GM18907 (cell line): ENCODE data around the gene VPREB3.
A peak's percentile ranks its signal among the peaks of the same experiment; 100 is the strongest.
"Not testable (repeated sequence)": the region's sequence is repeated elsewhere in the genome, so short reads cannot be mapped to it uniquely, and the experiment has no call there.

ENCODE experiments used
- ATAC-seq: cut with Tn5 transposase; IDR thresholded peaks from one replicate; pipeline ENCODE4 v1.9.1; 2021; ENCODE audit warnings: mild to moderate bottlenecking, moderate library complexity; ENCODE audit not compliant: unreplicated experiment

VPREB3 gene

DNA sequence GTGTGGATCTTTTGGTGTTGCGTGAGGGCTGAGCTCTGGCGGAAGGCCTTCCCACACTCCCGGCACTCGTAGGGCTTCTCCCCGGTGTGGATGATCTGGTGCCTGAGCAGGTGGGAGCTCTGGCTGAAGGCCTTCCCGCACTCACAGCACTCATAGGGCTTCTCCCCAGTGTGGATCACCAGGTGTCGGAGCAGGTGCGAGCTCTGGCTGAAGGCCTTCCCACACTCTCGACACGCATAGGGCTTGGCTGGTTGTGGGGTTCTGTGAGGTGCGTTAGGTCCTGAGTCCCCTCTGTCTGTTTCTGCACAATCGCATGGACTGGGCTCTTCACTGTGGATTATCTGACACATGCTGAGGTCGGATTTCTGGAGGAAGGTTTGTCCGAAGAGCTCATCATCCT, 9.7 kb downstream of the VPREB3 start:
- ATAC-seq: no peak

DNA sequence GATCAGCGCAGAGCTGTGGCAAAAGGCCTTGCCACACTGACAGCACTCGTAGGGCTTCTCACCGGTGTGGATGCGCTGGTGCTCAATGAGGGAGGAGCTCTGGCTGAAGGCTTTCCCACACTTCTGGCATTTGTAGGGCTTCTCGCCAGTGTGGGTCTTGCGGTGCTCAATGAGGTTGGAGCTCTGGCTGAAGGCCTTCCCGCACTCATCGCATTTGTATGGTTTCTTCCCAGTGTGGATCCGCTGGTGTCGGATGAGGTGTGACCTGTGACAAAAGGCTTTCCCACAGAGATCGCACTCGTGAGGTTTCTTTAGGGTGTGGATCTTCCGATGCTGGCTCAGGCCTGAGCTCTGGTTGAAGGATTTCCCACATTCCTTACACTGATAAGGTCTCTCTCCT, 10.2 kb downstream of the VPREB3 start:
- ATAC-seq: no peak

- no peak for ATAC-seq
These were observed 10.9 kb downstream of the VPREB3 start for GRCh38 chr22:23743303-23743705.

DNA sequence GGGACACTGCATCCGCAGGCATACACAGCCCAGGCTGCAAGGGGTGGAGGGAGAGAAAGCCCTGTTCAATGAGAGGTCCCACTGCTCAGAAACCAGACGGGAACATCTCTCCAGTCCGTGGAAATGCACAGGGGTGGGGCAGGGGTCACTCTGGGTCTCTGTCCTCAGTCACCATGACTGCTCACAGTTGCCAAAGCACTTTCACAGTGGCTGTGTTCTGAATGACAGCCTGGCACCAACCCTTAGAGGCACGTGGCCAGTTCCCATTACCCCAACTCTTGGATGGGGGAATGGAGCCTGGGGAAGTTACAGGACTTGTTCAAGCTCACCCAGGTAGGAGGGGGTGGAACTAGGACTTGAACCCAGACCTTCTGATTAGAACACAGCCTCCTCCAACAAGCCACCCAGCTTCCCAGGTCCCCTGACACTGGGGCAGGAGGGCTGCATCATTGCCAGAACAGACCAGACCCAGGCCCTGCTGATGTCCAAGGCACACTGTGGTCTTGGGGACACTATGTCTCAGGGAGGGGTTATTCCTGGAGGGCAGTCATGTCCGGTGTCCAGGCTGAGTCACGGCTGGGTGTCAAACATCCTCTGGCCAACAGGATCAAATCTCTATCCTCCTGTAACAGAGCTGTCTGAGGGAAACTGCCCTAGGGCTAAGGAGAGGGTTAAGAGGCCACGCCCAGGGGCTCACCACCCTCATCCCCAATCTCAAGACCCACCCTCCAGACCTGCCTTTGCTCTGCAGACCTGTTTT, 11.5 kb downstream of the VPREB3 start:
- ATAC-seq: no peak

GRCh38 chr22:23737696-23738095, 16.5 kb downstream of the VPREB3 start:
- no peak for ATAC-seq

DNA sequence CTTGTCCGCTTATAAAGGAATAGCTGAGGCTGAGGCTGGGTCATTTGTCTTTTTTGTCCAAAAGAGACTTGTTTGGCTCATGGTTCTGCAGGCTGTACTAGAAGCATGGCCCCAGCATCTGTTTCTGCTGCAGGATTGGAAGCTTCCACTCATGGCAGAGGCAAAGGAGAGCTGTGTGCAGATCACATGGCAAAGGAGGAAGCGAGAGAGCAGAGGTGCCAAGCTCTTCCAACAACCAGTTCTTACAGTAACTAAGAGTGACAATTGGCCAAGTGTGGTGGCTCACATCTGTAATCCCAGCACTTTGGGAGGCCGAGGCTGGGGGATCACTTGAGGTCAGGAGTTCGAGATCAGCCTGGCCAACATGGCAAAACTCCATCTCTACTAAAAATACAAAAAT, 26.1 kb downstream of the VPREB3 start:
- ATAC-seq: not testable (repeated sequence)

DNA sequence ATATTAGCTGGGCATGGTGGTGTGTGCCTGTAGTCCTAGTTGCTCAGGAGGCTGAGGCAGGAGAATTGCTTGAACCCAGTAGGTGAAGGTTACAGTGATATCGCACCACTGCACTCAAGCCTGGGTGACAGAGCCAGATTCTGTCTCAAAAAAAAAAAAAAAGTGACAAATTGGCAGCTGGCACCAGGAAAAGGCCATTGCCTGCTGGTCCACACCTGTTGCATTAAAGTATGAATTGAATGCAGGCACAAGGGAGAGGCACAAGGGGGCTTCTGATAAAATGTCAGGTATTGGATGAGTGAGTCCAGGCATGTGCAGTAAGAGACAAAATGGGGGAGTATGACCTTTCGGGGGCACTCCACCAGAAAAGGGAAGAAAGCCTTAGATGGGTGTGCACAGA, 31.5 kb downstream of the VPREB3 start:
- no peak for ATAC-seq

DNA sequence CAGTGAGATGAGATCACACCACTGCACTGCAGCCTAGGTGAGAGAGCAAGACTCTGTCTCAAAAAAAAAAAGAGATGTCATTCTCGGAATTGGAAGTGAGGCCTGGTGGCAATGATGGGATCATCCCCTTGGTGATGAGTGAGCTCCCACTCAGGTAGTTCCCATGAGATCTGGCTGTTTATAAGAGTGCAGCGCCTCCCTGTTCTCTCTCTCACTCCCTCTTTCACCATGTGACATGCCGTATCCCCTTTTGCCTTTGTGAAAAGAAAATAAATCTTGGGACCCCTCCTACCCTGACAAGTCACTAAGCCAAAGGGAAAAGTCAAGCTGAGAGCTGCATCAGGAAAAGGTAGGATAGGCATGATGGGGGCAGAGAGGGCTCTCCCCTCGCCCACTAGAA, 32.1 kb downstream of the VPREB3 start:
- no peak for ATAC-seq

- no peak for ATAC-seq
These were observed 33.4 kb downstream of the VPREB3 start for GRCh38 chr22:23720855-23721254.

GRCh38 chr22:23718371-23719165, 35.7 kb downstream of the VPREB3 start:
- no peak for ATAC-seq

DNA sequence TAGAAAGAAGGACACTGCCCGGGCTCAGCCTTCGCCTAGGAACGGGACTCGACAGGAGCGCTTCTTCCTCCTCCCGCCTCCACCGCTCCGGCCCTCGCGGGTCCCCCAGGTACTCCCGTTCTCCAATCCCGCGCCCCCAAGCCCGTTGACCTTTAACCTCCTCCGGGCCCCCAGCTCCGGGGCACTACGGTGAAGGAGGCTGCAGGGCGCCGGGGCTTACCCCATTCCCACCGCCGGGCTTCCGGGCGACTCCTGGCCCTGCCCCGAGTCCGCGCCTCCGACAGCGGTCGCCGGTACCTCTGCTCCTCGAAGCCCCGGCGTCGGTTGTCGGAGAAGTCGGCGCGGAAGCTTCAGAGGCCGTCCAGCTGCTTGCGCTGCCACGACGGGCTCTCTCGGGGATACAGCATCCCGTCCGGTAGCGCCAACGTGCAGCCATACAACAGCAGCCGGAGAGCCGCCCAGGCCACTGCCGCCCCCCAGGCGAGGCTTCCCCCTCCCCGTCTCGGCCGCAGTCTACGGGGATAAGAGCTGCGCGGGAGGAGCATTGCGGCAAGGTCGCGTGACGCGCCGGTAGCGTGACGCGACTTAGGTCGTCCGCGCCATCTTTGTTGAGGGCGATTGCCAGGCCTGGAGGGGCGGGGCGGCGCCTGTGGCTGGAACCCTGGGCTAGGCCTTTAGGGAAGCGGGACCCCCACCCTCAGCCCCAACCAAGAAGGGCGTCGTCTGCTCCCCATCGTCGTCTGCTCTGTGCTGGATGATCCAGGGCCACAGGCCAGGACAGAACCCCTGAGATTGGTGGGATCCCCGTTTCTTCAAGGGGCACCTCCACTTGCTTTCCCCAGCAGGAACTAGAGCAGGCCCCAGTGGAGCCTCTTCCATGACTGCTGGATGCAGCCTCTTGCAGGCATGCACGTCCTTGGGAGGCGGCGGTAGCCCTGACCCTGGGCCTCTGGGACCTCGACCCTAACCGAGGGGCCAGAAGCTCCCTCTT, 37.1 kb downstream of the VPREB3 start:
- peak; percentile 87 for ATAC-seq

DNA sequence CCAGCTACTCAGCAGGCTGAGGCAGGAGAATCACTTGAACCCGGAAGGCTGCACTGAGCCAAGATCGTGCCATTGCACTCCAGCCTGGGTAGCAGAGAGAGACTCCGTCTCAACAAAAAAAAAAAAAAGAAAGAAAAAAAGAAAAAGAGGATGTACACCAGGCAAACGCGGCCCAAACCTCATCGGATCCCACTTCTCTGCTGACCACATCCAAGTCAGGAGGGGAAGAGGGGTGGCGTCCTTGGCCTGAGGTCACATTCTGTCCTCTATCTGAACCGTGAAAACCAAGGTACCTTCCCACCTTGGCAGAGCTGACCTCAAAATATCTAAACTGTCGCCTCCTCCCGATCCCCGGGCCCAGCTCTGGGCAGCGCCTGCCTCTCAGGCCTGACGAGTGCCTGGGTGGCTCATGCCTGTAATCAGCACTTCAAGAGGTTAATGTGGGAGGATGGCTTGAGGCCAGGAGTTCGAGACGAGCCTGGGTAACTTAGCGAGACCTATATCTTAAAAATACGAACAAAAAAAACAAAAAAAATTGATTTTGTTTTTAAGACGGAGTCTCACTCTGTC, 38.3 kb downstream of the VPREB3 start:
- no peak for ATAC-seq

GRCh38 chr22:23714596-23715578, 39.3 kb downstream of the VPREB3 start:
- no peak for ATAC-seq

DNA sequence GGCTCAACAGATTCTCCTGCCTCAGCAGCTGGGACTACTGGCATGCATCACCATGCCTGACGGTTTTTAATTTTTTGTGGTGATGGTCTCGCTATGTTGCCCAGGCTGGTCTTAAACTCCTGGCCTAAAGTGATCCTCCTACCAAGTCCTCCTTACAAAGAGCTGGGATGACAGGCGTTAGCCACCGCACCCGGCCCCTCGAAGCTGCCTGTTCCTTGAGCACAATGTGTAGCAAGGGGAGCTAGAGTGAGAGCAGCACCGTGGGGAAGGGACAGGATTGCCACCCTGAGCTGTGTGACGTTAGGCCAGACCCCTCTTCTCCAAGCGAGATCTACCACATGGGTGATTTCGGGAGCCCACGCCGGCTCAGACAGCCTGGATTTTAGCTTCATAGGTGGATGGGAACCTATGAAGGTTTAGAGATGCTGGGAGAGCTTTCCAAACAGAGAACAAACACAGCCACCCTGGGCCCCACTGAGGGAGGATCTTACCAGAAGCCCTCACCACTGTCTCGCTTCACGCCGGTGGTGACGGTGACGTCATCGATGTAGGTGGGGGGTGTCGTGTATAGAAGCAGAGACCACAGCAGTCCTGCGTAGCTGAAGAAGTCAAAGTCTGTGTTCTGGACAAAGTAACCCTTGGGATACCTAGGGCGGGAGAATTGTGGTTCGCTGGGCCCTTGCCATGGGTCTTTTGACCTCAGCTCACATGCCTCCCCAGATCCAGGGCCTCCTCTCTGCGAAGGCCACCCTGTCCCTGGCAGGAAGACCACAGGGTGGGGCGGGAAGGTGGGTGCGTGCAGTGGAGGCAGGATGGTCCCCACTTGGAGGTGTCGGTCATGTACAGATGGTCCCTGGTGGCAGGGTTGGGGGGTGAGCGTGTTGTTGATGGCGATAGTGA, 40.3 kb downstream of the VPREB3 start:
- ATAC-seq: no peak

DNA sequence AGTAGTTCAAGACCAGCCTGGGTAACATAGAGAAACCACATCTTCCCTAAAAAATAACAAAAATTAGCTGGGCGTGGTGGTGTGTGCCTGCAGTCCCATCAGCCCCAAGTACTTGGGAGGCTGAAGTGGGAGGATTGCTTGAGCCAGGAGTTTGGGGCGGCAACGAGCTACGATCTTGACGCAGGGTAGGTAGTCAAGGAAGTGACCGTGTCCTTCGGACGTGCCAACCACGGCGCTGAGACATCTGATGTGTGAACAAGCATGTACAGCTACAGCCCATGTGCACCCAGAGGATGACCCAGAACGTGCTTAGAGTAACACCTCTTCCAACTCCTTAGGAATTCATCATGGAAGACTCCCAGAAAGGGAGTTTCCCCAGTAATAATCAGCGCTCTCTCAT, 42.0 kb downstream of the VPREB3 start:
- ATAC-seq: no peak

DNA sequence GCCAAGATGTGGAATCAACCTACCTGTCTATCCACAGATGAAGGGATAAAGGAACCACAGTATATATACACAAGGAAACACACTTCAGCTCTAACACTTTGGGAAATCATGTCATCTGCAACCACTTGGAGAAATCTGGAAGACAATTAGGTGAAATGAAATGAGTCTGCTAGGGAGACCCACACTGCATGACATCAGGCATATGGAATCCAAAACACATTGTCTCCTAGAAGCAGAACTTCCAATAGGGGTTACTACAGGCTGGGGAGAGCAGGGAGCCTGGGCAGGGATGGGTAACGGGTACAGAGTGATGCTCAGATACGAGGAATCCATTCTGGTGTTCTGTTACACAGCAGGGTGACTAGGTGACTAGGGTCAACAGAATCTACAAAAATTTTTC, 45.1 kb downstream of the VPREB3 start:
- ATAC-seq: no peak

DNA sequence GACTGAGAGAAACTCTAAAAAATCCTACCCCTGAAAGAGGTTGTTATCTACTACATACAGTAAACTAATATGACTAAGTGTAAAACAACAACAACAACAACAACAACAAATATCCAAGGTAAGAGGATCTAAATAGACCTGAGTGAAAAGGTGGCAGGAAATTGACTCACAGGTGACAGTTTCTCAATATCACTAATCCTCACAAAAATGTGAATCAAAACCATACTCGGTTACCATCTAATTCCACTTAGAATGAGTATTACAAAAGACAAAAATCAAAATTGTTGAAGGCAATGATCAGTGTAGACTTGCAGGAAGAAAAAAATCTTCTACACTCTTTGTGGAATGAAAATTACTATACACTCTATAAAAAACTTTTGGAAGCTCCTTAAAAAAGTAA, 46.0 kb downstream of the VPREB3 start:
- no peak for ATAC-seq

- ATAC-seq: no peak
These were observed 48.9 kb downstream of the VPREB3 start for GRCh38 chr22:23705358-23705757.

DNA sequence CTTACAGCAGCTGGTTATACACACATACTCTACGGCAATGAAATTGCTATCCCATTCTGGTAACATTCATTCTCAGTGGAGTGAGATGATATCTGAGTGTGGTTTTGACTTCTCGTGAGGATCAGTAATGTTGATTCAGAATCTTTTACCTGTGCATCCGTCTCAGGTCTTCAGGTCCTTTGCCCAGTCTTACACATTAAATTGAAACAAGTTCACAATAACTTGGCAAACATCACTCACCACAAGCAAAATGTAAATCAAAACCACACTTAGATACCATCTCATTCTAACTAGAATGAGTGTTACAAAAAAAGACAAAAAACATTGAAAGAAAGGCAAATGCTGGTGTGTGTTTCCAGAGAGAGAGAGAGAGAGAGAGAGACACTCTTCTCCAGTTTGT, 49.4 kb downstream of the VPREB3 start:
- ATAC-seq: no peak
